Adrenal gland (tissue), 12 donors: ENCODE data around the gene PTPRE. TPM values are rescaled to one million over a fixed set of nuclear protein-coding genes. Genes with fewer than 3 reads are reported as not detected.
"Not testable (repeated sequence)": the region's sequence is repeated elsewhere in the genome, so short reads cannot be mapped to it uniquely, and the experiment has no call there.

Experiments
- DNase-seq, 7 donors: peaks; one replicate each; pipeline ENCODE4 v3.0.0-alpha.2; 2019 to 2020
- H3K27ac ChIP-seq, 5 donors: fragments of 200-600 bp; sonication (generic) in 4 of 5; 1 replicate in 3 of 5; 2 replicates in 2 of 5; pipeline versions ENCODE4 v1.5.1 to v1.8.0; 2016 to 2020; ENCODE audit warnings: mild to moderate bottlenecking in 1 of 5
- H3K27me3 ChIP-seq: fragments of 200-600 bp; 2 replicates; pipeline ENCODE4 v1.8.0; 2021
- H3K36me3 ChIP-seq, 2 donors: fragments of 200-600 bp; replicated peaks in 1 of 2; 1 replicate in 1 of 2; 2 replicates in 1 of 2; pipeline versions ENCODE4 v1.5.1 to v1.8.0; 2018 to 2022
- H3K4me1 ChIP-seq, 2 donors: fragments of 200-600 bp; replicated peaks in 1 of 2; 1 replicate in 1 of 2; 2 replicates in 1 of 2; pipeline versions ENCODE4 v1.5.1 to v1.8.0; 2018 to 2021
- H3K4me3 ChIP-seq, 4 donors: fragments of 200-600 bp; sonication (generic) in 3 of 4; one replicate each; pipeline ENCODE4 v1.5.1; 2016 to 2018
- H3K9me3 ChIP-seq, 3 donors: fragments of 200-600 bp; sonication (generic) in 1 of 3; replicated peaks in 1 of 3; 1 replicate in 2 of 3; 2 replicates in 1 of 3; pipeline versions ENCODE4 v1.5.1 to v1.8.0; 2016 to 2021
- POLR2A ChIP-seq, 2 donors: fragments of 450-650 bp; IDR thresholded peaks; one replicate each; pipeline ENCODE4 v1.6.1; 2017; ENCODE audit warnings: antibody characterized with exemption in 2 of 2, mild to moderate bottlenecking in 2 of 2, moderate library complexity in 1 of 2
- WGBS, 4 donors: extraction: QIAGEN DNeasy Blood & Tissue Kit in 2 of 4; methylation state at CpG; one replicate each; pipeline versions ENCODE4 v1.1.5 to v1.1.7; 2013 to 2017; 5-methylcytosine and 5-hydroxymethylcytosine counted together
- intact Hi-C, 2 donors: fragments of 100-400 bp; cut with DNase I; formaldehyde crosslinking; loops; one replicate each; pipeline versions ENCODE4 v1.14.1 to v1.15.0; 2022 to 2023
- polyA plus RNA-seq, 3 donors: library from polyadenylated mRNA; stranded (reverse); fragments of 200-250 nt in 2 of 3; fragments of 350-450 nt in 1 of 3; fragmentation: Illumina TruSeq in 1 of 3; extraction: RNeasy Lipid Tissue Mini Kit (QIAGEN cat#74804) in 1 of 3; gene quantifications; one replicate each; pipeline ENCODE4 v1.2.3, GENCODE V29; 2013 to 2014
- total RNA-seq, 9 donors: library from RNA; depleted of rRNA in 4 of 9; stranded (reverse); fragments of >200 nt in 4 of 9; fragments of 120-200 nt in 1 of 9; fragmentation: NEBNext Ultra II Directional in 1 of 9; extraction: Animal tissue kit (Norgen Biotek cat#: 25700) in 1 of 9; gene quantifications; one replicate each; pipeline versions ENCODE4 v1.1.0 to v1.2.4, GENCODE V29; 2013 to 2023
- TF ChIP-seq, protein P1 (sequence below), 6 experiments: fragments of 450-650 bp in 4 of 6; fragments of 200-600 bp in 2 of 6; sonication (generic) in 1 of 6; IDR thresholded peaks; 1 replicate in 5 of 6; 2 replicates in 1 of 6; pipeline versions ENCODE4 v1.5.1 to v1.8.0; 2016 to 2021; ENCODE audit warnings: antibody characterized with exemption in 6 of 6, mild to moderate bottlenecking in 2 of 6, moderate library complexity in 1 of 6
- donor health status: healthy with polysubstance abuse.
- donor health status: Bipolar disorder and iron deficiency.
- donor health status: DM: yes; HTN: yes; CAD: no.
- donor health status: DM: no; HTN: no; CAD: no.
- donor health status: DM: no; HTN: no; CAD: no.
- donor health status: DM: yes; HTN: yes; CAD: no.

Gene PTPRE
- total and polyA plus RNA-seq, 12 donors: 7.6 to 52.8 (median 41.0) TPM

DNA sequence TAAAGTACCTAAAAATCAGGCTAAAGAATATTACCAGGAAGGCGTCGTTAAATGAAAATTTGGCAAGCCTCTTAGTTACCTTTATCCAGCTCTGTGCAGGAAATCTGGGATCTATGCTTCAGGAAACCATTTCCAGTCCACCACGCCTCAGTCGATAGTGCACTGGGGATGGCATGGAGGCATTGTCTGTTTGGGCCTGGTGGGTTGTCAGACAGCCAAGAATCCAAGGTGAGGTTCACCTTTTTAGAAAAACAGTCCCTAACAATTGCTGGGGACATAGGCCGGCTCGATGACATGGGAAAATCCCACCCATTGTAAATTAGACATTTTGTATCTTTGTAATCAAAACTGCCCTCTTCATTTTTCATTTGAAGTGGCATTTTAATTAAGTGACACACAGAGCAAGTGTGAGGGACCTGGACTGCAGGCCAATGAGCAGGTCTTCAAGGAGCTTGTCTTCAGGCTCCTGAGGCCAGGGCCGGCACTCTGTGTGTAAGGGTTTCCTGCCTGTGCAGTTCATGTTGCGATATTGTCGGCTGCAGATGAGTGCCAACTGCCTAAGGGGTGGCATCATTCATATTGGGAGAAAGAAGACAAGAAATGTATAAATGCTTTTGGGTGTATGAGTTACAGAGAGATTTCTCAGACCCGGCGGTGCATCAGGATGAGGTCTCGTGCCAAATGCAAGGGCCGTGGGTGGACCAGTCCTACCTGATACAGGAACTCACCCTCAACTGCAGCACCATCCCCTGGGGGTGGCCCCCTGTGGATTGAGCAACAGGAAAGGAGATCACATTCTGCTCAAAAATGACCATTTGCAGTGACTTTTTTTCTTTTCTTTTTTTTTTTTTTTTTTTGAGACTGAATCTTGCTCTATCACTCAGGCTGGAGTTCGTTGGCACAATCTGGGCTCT is 80.8 kb downstream of the PTPRE start:
- H3K27me3 ChIP-seq: no peaks in the 10 kb centered on the region
- no peak overlapping the region for H3K4me3 ChIP-seq
- peak overlapping the region in 1 of 5 donors; percentile 35 for H3K27ac ChIP-seq
- peaks cover 21 to 35% of the 10 kb centered on the region in 2 donors for H3K4me1 ChIP-seq
- TF ChIP-seq, protein P1, sequence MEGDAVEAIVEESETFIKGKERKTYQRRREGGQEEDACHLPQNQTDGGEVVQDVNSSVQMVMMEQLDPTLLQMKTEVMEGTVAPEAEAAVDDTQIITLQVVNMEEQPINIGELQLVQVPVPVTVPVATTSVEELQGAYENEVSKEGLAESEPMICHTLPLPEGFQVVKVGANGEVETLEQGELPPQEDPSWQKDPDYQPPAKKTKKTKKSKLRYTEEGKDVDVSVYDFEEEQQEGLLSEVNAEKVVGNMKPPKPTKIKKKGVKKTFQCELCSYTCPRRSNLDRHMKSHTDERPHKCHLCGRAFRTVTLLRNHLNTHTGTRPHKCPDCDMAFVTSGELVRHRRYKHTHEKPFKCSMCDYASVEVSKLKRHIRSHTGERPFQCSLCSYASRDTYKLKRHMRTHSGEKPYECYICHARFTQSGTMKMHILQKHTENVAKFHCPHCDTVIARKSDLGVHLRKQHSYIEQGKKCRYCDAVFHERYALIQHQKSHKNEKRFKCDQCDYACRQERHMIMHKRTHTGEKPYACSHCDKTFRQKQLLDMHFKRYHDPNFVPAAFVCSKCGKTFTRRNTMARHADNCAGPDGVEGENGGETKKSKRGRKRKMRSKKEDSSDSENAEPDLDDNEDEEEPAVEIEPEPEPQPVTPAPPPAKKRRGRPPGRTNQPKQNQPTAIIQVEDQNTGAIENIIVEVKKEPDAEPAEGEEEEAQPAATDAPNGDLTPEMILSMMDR (IDR thresholded peaks at IDR 0.05): no peak
- no peak for TF ChIP-seq POLR2A (IDR thresholded peaks at IDR 0.05)
- WGBS, 4 donors: 84 to 90% (median 86%) methylated on average over 14 of the region's 14 CpGs
- H3K36me3 ChIP-seq: no peaks in the 10 kb centered on the region
- DNase-seq: peak in 1 of 7 donors; percentile 44
- H3K9me3 ChIP-seq: no peaks in the 10 kb centered on the region
- intact Hi-C loops: no loop called here

DNA sequence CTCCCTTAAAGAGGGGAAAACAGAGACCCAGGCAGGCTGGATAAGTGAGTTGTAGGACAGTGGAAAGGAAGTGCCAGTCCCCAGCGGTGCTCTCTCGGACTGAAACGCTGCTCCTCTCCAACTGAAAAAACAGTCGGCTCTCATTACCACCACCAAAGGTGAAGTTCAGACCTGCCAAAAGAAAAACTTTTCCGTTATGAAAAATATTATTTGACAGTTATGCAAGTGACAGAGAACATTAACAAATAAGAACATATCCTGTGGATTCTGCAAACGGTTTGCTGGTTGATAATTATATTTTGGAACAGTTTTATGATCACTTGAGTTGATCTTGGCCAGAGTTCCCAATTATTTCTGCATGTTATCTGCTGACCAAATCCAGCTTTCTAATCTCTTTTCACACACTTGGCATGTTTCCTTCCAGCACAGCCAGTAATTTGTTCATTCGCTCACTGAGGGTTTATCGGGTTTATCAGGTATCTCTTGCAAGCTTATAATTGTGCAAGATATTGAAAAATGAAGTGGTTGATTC is 82.6 kb downstream of the PTPRE start:
- WGBS, 4 donors: 23 to 27% (median 24%) methylated on average over 8 of the region's 8 CpGs
- Histone ChIP-seq H3K27ac (peak overlapping the region in 4 of 5 donors; percentile 11 to 48 (median 24)), H3K27me3 (no peaks in the 10 kb centered on the region), H3K36me3 (no peaks in the 10 kb centered on the region), H3K9me3 (no peaks in the 10 kb centered on the region), H3K4me1 (peaks cover 9 to 23% of the 10 kb centered on the region in 2 donors), H3K4me3 (no peak overlapping the region)
- peak in 3 of 7 donors; percentile 42 to 45 (median 44) for DNase-seq
- intact Hi-C loops: no loop called here
- TF ChIP-seq POLR2A (IDR thresholded peaks at IDR 0.05): no peak
- TF ChIP-seq, protein P1 (IDR thresholded peaks at IDR 0.05): no peak

DNA sequence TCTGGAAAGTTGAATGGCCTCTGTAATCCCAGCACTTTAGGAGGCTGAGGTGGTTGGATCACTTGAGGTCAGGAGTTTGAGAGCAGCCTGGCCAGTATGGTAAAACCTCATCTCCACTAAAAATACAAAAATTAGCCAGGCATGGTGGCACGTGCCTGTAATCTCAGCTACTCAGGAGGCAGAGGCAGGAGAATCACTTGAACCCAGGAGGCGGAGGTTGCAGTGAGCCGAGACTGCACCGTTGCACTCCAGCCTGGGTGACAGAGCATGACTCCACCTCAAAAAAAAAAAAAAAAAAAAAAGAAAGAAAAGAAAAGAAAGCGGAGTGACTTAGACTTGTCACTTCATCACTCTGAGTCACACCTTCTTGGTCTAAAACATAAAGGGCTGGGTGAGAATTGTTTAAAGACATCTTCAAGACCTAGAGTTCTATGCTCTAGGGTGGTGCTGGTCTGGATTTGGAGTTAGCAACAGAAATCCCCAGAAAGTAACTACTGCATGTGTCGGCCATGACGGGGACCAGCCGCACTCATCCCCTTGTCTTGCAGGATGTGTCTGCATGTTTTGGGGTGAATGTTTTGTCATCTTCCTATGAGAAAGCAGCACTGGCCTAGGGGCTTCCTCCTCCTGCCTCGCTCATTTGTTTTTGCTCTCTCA is 83.4 kb downstream of the PTPRE start:
- H3K27me3 ChIP-seq, H3K4me3 ChIP-seq, H3K36me3 ChIP-seq, H3K9me3 ChIP-seq, intact Hi-C loops: not testable (repeated sequence)
- Histone ChIP-seq H3K27ac (peak overlapping the region in 2 of 5 donors; percentile 11 to 62), H3K4me1 (peaks cover 9 to 23% of the 10 kb centered on the region in 2 donors)
- WGBS, 4 donors: 66 to 81% (median 75%) methylated on average over 9 of the region's 9 CpGs
- DNase-seq: peak in 1 of 7 donors; percentile 39

DNA sequence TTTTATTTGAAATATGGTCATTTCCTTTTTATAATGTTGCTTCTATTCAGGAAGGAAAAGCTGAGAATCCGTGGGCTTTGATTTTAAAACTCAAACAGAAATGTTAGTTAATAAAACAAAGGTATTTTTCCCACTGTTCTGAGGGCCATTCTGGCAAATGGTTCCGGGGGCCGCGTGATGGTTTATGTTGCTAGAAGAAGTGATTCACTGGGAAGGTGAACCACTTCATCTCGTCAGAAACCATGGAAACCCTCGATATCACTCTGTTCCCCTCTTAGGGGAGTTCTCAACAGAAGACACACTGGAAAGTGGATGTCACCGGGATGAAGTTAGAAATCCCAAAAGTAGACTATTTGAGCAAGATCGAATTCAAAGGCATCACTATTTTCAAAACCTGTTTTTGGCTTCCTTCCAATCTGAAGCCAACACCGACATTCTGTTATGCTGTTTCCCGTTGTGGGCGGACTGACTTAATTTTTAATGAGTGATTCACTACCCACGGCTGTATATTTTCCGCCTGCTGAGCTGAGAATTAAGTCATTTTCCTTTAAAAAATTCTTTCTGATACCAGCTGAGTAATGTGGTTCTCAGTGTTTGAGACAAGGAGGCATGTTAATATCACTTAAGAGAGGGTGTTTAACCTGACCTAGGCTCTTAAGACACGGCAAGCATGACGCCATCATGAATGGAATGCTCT is 84.1 kb downstream of the PTPRE start:
- intact Hi-C loops: no loop called here
- Histone ChIP-seq H3K4me3 (no peak overlapping the region), H3K36me3 (no peaks in the 10 kb centered on the region), H3K27me3 (no peaks in the 10 kb centered on the region), H3K4me1 (peaks cover 9 to 23% of the 10 kb centered on the region in 2 donors), H3K27ac (peak overlapping the region in 1 of 5 donors; percentile 67), H3K9me3 (no peaks in the 10 kb centered on the region)
- DNase-seq: no peak
- WGBS, 4 donors: 61 to 69% (median 64%) methylated on average over 15 of the region's 15 CpGs
- TF ChIP-seq, protein P1 (IDR thresholded peaks at IDR 0.05): no peak
- no peak for TF ChIP-seq POLR2A (IDR thresholded peaks at IDR 0.05)
